GM18507 (cell line): ENCODE measurements around the gene NID1.
A peak's percentile ranks its signal among the peaks of the same experiment; 100 is the strongest.
"Not testable (repeated sequence)": the region's sequence is repeated elsewhere in the genome, so short reads cannot be mapped to it uniquely, and the experiment has no call there.

Source experiments
- DNase-seq: peaks from one replicate; pipeline ENCODE4 v3.0.0; 2011; ENCODE audit warnings: low read depth; ENCODE audit not compliant: insufficient read length; ENCODE audit errors: extremely low spot score
- FAIRE-seq: peaks from 2 replicates; lab custom pipeline; 2011; peaks lifted over from hg19 to GRCh38; lab: Jason Lieb, UNC

The NID1 gene

GRCh38 chr1:235984041-235984825 lies 80.7 kb downstream of the NID1 start:
- FAIRE-seq (no peak), DNase-seq (no peak)

GRCh38 chr1:235980976-235981375 lies 83.9 kb downstream of the NID1 start:
- DNase-seq (no peak), FAIRE-seq (no peak)

- no peak for FAIRE-seq
Measured at GRCh38 chr1:235979716-235980333, 85.1 kb downstream of the NID1 start.

GRCh38 chr1:235979176-235979575 lies 85.7 kb downstream of the NID1 start:
- DNase-seq, result no peak
- FAIRE-seq, result no peak

More at GRCh38 chr1:235979716-235980333, 85.1 kb downstream of the NID1 start:
- DNase-seq, result no peak

- DNase-seq, result no peak
Measured at GRCh38 chr1:235976490-235976889, 88.4 kb downstream of the NID1 start.

GRCh38 chr1:235974616-235975015 lies 90.3 kb downstream of the NID1 start:
- FAIRE-seq, result no peak

More at GRCh38 chr1:235976490-235976889, 88.4 kb downstream of the NID1 start:
- FAIRE-seq, result no peak

GRCh38 chr1:235972691-235973090 lies 92.2 kb downstream of the NID1 start:
- DNase-seq, FAIRE-seq: not testable (repeated sequence)

More at GRCh38 chr1:235974616-235975015, 90.3 kb downstream of the NID1 start:
- DNase-seq, result no peak

- no peak for DNase-seq
- FAIRE-seq, result no peak
Measured at GRCh38 chr1:235972311-235972689, 92.6 kb downstream of the NID1 start.

- FAIRE-seq, result peak; percentile 97
- DNase-seq, result peak; percentile 68
Measured at GRCh38 chr1:235971571-235972310, 93.1 kb downstream of the NID1 start.

GRCh38 chr1:235971020-235971419 lies 93.9 kb downstream of the NID1 start:
- DNase-seq (no peak), FAIRE-seq (no peak)

GRCh38 chr1:235968831-235969230 lies 96.1 kb downstream of the NID1 start:
- no peak for DNase-seq
- no peak for FAIRE-seq

GRCh38 chr1:235966134-235966533 lies 98.8 kb downstream of the NID1 start:
- FAIRE-seq, DNase-seq: not testable (repeated sequence)

- DNase-seq (no peak), FAIRE-seq (no peak)
Measured at GRCh38 chr1:235960809-235961208, 104.1 kb downstream of the NID1 start.

- DNase-seq (no peak), FAIRE-seq (no peak)
Measured at GRCh38 chr1:235958021-235958420, 106.9 kb downstream of the NID1 start.

- DNase-seq, result no peak
- FAIRE-seq, result no peak
Measured at GRCh38 chr1:235955777-235956176, 109.1 kb downstream of the NID1 start.

- DNase-seq, result peak; percentile 64
- peak; percentile 98 for FAIRE-seq
Measured at GRCh38 chr1:235954306-235955283, 110.3 kb downstream of the NID1 start.

GRCh38 chr1:235953801-235954200 lies 111.1 kb downstream of the NID1 start:
- DNase-seq (no peak), FAIRE-seq (peak; percentile 47)

GRCh38 chr1:235952950-235953615 lies 111.8 kb downstream of the NID1 start:
- FAIRE-seq, result peak; percentile 70
- no peak for DNase-seq

- FAIRE-seq (no peak), DNase-seq (no peak)
Measured at GRCh38 chr1:235951661-235952060, 113.2 kb downstream of the NID1 start.
